Left ventricle myocardium inferior (tissue), 1 donor: ENCODE data around the gene SERPIND1. TPM values are rescaled to one million over a fixed set of nuclear protein-coding genes. Genes with fewer than 3 reads are reported as not detected.

ENCODE experiments used
- DNase-seq: peaks from one replicate; pipeline ENCODE4 v3.0.0-alpha.2; 2020
- H3K27ac ChIP-seq: fragments of 200-600 bp; replicated peaks from 2 replicates; pipeline ENCODE4 v1.8.0; 2021
- H3K27me3 ChIP-seq: fragments of 200-600 bp; 2 replicates; pipeline ENCODE4 v1.8.0; 2021; ENCODE audit warnings: low read depth
- H3K36me3 ChIP-seq: fragments of 200-600 bp; 2 replicates; pipeline ENCODE4 v1.8.0; 2021
- H3K4me1 ChIP-seq: fragments of 200-600 bp; 2 replicates; pipeline ENCODE4 v1.8.0; 2021
- H3K4me3 ChIP-seq: fragments of 200-600 bp; 2 replicates; pipeline ENCODE4 v1.8.0; 2021; ENCODE audit warnings: mild to moderate bottlenecking, moderate library complexity
- H3K9me3 ChIP-seq: fragments of 200-600 bp; replicated peaks from 2 replicates; pipeline ENCODE4 v1.8.0; 2021
- CTCF ChIP-seq: fragments of 200-600 bp; IDR thresholded peaks from 2 replicates; pipeline ENCODE4 v1.8.0; 2021; ENCODE audit warnings: antibody characterized with exemption, mild to moderate bottlenecking, borderline replicate concordance
- intact Hi-C: fragments of 100-400 bp; cut with micrococcal nuclease; formaldehyde crosslinking; loops from one replicate; pipeline ENCODE4 v1.11.0; 2022
- total RNA-seq: library from RNA; stranded (reverse); fragmentation: NEBNext Ultra II Directional; extraction: Animal tissue kit (Norgen Biotek cat#: 25700); gene quantifications from one replicate; pipeline ENCODE4 v1.2.1, GENCODE V29; 2021
- donor health status: DM: no; HTN: yes; CAD: no; lungs with severe emphysema.

The SERPIND1 gene
- total RNA-seq, 1 donor from 2014 or later, result 0.16 TPM

- intact Hi-C loops, result no loop called here
- Histone ChIP-seq H3K27ac (no peak overlapping the region), H3K4me1 (no peaks in the 10 kb centered on the region), H3K4me3 (no peak overlapping the region), H3K9me3 (peaks cover 6% of the 10 kb centered on the region), H3K27me3 (no peaks in the 10 kb centered on the region), H3K36me3 (peaks cover 96% of the 10 kb centered on the region)
- TF ChIP-seq CTCF, result no peak
- no peak for DNase-seq
Observed at GRCh38 chr22:20745119-20745518, 28.8 kb upstream of the SERPIND1 start.

DNA sequence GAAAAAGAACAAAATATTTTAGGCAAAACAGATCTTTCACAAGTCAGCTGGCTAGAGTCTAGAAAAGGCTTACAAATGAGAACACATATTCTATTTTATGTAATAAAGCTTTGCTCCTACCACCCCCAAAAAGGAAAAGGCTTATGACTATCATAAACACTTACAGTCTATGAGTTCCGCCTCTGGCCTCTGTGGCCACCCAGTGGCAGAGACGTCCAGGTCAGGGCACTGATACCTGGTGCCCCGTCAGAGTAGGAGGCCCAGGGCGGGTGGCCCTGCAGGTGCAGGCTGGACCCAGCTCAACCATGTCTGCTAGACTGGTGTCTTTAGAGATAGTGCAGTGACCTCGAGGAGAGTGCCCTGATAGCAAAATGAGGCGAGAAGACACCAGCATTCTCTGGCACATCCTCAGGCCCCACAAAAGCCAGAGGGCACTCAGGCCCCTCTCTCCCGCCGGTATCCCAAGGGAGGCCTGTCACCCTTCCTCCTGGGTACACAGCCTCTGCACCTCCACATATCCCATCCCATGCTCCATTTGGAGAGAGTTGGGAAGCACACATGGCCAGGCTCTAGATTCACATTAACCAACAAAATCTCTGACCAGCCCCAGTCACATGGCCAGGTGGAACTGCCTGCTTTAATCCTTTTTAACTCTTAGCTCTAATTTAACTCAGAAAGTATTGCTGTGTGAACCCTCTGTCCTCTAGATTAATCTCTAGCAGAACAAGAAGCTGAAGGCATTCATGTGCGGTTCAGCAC is 27.3 kb upstream of the SERPIND1 start:
- no peaks in the 10 kb centered on the region for H3K27me3 ChIP-seq
- H3K4me1 ChIP-seq, result peaks cover 14% of the 10 kb centered on the region
- H3K4me3 ChIP-seq, result no peak overlapping the region
- intact Hi-C loops, result no loop called here
- no peak overlapping the region for H3K27ac ChIP-seq
- H3K36me3 ChIP-seq, result peaks cover 94% of the 10 kb centered on the region
- TF ChIP-seq CTCF, result no peak
- no peak for DNase-seq
- no peaks in the 10 kb centered on the region for H3K9me3 ChIP-seq

GRCh38 chr22:20747223-20747622 is 26.7 kb upstream of the SERPIND1 start:
- H3K36me3 ChIP-seq, result peaks cover 94% of the 10 kb centered on the region
- H3K27me3 ChIP-seq, result no peaks in the 10 kb centered on the region
- intact Hi-C loops, result no loop called here
- TF ChIP-seq CTCF, result no peak
- no peak for DNase-seq
- H3K4me1 ChIP-seq, result peaks cover 15% of the 10 kb centered on the region
- H3K27ac ChIP-seq, result no peak overlapping the region
- H3K9me3 ChIP-seq, result no peaks in the 10 kb centered on the region
- H3K4me3 ChIP-seq, result no peak overlapping the region

GRCh38 chr22:20748082-20748481 is 25.8 kb upstream of the SERPIND1 start:
- H3K36me3 ChIP-seq, result peaks cover 94% of the 10 kb centered on the region
- no peak for TF ChIP-seq CTCF
- no peak for DNase-seq
- H3K27me3 ChIP-seq, result no peaks in the 10 kb centered on the region
- intact Hi-C loops, result no loop called here
- H3K4me3 ChIP-seq, result no peak overlapping the region
- H3K27ac ChIP-seq, result no peak overlapping the region
- peaks cover 15% of the 10 kb centered on the region for H3K4me1 ChIP-seq
- H3K9me3 ChIP-seq, result no peaks in the 10 kb centered on the region

- Histone ChIP-seq H3K36me3 (peaks cover 87% of the 10 kb centered on the region), H3K4me3 (no peak overlapping the region), H3K27me3 (no peaks in the 10 kb centered on the region), H3K27ac (no peak overlapping the region), H3K9me3 (no peaks in the 10 kb centered on the region), H3K4me1 (peaks cover 15% of the 10 kb centered on the region)
- DNase-seq, result no peak
- intact Hi-C loops, result no loop called here
- no peak for TF ChIP-seq CTCF
Observed at GRCh38 chr22:20748731-20749428, 25.0 kb upstream of the SERPIND1 start.
